ENCODE measurements around the gene PSMB11. TPM values are rescaled to one million over a fixed set of nuclear protein-coding genes. Genes with fewer than 3 reads are reported as not detected.
A peak's percentile ranks its signal among the peaks of the same experiment; 100 is the strongest.

The PSMB11 gene
- total RNA-seq, 4 donors from 2014 or later: not detected

GRCh38 chr14:23035303-23036144 lies 6.5 kb upstream of the PSMB11 start:
- 62% methylated on average over 14 of the region's 14 CpGs for WGBS
- peak overlapping the region; percentile 93 for H3K27ac ChIP-seq
- peak overlapping the region; percentile 70 for H3K4me3 ChIP-seq
- H3K36me3 ChIP-seq: peaks cover 25% of the 10 kb centered on the region
- DNase-seq (ENCODE audit: low spot score in 2 of 2): no peak
- TF ChIP-seq CTCF (IDR thresholded peaks at IDR 0.05): no peak
- peak; percentile 6 for TF ChIP-seq EP300 (IDR thresholded peaks at IDR 0.05)
- TF ChIP-seq POLR2A (IDR thresholded peaks at IDR 0.05): no peak
- no peaks in the 10 kb centered on the region for H3K9me3 ChIP-seq
- H3K27me3 ChIP-seq: no peaks in the 10 kb centered on the region
- peaks cover 12% of the 10 kb centered on the region for H3K4me1 ChIP-seq

- DNase-seq (ENCODE audit: low spot score in 2 of 2): no peak
- Histone ChIP-seq H3K36me3 (no peaks in the 10 kb centered on the region), H3K27ac (no peak overlapping the region), H3K27me3 (no peaks in the 10 kb centered on the region), H3K4me3 (no peak overlapping the region), H3K4me1 (no peaks in the 10 kb centered on the region), H3K9me3 (no peaks in the 10 kb centered on the region)
- TF ChIP-seq POLR2A (IDR thresholded peaks at IDR 0.05) (no peak), EP300 (IDR thresholded peaks at IDR 0.05) (no peak), POLR2AphosphoS5 (IDR thresholded peaks at IDR 0.05) (no peak), CTCF (IDR thresholded peaks at IDR 0.05) (no peak)
- WGBS: 93% methylated on average over 4 of the region's 4 CpGs
Observed at GRCh38 chr14:23040100-23040499, 1.9 kb upstream of the PSMB11 start.

GRCh38 chr14:23041729-23042128 lies 283 bp upstream of the PSMB11 start:
- Histone ChIP-seq H3K27me3 (no peaks in the 10 kb centered on the region), H3K27ac (no peak overlapping the region), H3K4me1 (no peaks in the 10 kb centered on the region), H3K4me3 (no peak overlapping the region), H3K36me3 (no peaks in the 10 kb centered on the region), H3K9me3 (no peaks in the 10 kb centered on the region)
- TF ChIP-seq POLR2AphosphoS5 (IDR thresholded peaks at IDR 0.05): no peak
- no peak for TF ChIP-seq POLR2A (IDR thresholded peaks at IDR 0.05)
- DNase-seq (ENCODE audit: low spot score in 2 of 2): no peak
- WGBS: 96% methylated on average over 3 of the region's 8 CpGs

- no peak for TF ChIP-seq CTCF (IDR thresholded peaks at IDR 0.05)
- no peak for TF ChIP-seq POLR2A (IDR thresholded peaks at IDR 0.05)
- TF ChIP-seq POLR2AphosphoS5 (IDR thresholded peaks at IDR 0.05): no peak
- no peak for TF ChIP-seq EP300 (IDR thresholded peaks at IDR 0.05)
- WGBS: 92% methylated on average over 6 of the region's 6 CpGs
- Histone ChIP-seq H3K36me3 (no peaks in the 10 kb centered on the region), H3K9me3 (no peaks in the 10 kb centered on the region), H3K27ac (no peak overlapping the region), H3K27me3 (no peaks in the 10 kb centered on the region), H3K4me3 (no peak overlapping the region), H3K4me1 (no peaks in the 10 kb centered on the region)
- DNase-seq (ENCODE audit: low spot score in 2 of 2): no peak
Observed at GRCh38 chr14:23043145-23043544, 1.1 kb downstream of the PSMB11 start.

- TF ChIP-seq CTCF (IDR thresholded peaks at IDR 0.05): no peak
- no peak for TF ChIP-seq POLR2AphosphoS5 (IDR thresholded peaks at IDR 0.05)
- TF ChIP-seq POLR2A (IDR thresholded peaks at IDR 0.05): no peak
- no peak for TF ChIP-seq EP300 (IDR thresholded peaks at IDR 0.05)
- no peaks in the 10 kb centered on the region for H3K9me3 ChIP-seq
- DNase-seq (ENCODE audit: low spot score in 2 of 2): no peak
- H3K4me3 ChIP-seq: no peak overlapping the region
- no peaks in the 10 kb centered on the region for H3K27me3 ChIP-seq
- no peaks in the 10 kb centered on the region for H3K4me1 ChIP-seq
- 82% methylated on average over 3 of the region's 3 CpGs for WGBS
- no peak overlapping the region for H3K27ac ChIP-seq
- H3K36me3 ChIP-seq: no peaks in the 10 kb centered on the region
Observed at GRCh38 chr14:23043754-23044153, 1.7 kb downstream of the PSMB11 start.

Data from suprapubic skin (tissue), 4 donors.